Measurements from ENCODE around the gene PITPNB.

DNA sequence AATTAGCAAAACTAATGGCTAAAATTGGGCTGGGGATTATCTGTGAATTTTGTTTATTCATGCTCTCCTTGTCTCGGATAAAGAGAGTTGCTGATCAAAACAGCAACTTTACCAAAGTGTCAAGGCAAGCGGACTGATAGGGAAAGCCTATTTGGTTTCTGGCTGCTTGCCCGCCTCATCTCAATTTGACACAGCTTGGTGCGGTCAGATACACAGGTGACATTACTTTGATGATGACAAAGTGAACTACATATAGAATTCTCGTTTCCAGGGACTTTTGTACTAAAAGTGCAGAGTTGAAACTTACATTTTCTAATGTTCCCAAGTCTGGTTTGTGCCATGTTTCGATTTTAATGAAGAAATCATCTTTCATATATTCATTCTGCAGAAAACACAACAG, 22.8 kb downstream of the PITPNB start:
- no peak for TF ChIP-seq POLR2A (IDR thresholded peaks at IDR 0.05)
- TF ChIP-seq, protein P1, sequence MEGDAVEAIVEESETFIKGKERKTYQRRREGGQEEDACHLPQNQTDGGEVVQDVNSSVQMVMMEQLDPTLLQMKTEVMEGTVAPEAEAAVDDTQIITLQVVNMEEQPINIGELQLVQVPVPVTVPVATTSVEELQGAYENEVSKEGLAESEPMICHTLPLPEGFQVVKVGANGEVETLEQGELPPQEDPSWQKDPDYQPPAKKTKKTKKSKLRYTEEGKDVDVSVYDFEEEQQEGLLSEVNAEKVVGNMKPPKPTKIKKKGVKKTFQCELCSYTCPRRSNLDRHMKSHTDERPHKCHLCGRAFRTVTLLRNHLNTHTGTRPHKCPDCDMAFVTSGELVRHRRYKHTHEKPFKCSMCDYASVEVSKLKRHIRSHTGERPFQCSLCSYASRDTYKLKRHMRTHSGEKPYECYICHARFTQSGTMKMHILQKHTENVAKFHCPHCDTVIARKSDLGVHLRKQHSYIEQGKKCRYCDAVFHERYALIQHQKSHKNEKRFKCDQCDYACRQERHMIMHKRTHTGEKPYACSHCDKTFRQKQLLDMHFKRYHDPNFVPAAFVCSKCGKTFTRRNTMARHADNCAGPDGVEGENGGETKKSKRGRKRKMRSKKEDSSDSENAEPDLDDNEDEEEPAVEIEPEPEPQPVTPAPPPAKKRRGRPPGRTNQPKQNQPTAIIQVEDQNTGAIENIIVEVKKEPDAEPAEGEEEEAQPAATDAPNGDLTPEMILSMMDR (IDR thresholded peaks at IDR 0.05) = no peak

All from Peyer's patch (tissue), 4 donors.